Omental fat pad (tissue), 4 donors: Measurements from ENCODE around the gene RFFL. TPM values are rescaled to one million over a fixed set of nuclear protein-coding genes. Genes with fewer than 3 reads are reported as not detected.

Source experiments
- ATAC-seq: fragments of 150-250 bp; one replicate; pipeline ENCODE4 v1.9.1; 2016; ENCODE audit warnings: mild to moderate bottlenecking, moderate library complexity; ENCODE audit not compliant: low FRiP score
- DNase-seq: peaks from one replicate; pipeline ENCODE4 v3.0.0-alpha.2; 2019; ENCODE audit warnings: low spot score
- CTCF ChIP-seq, 3 donors: fragments of 450-650 bp; IDR thresholded peaks; one replicate each; pipeline ENCODE4 v1.5.1; 2016 to 2017; ENCODE audit warnings: antibody characterized with exemption in 3 of 3, mild to moderate bottlenecking in 3 of 3, moderate library complexity in 2 of 3
- total RNA-seq, 4 donors: library from RNA; depleted of rRNA; stranded (reverse); fragments of >200 nt; gene quantifications; one replicate each; pipeline ENCODE4 v1.1.0, GENCODE V29; 2016

RFFL gene
- total RNA-seq, 4 donors from 2014 or later: 17.3 to 23.1 (median 19.7) TPM

GRCh38 chr17:35053204-35053603, 10.3 kb downstream of the RFFL start:
- DNase-seq (no peak), ATAC-seq (no peak)
- no peak for TF ChIP-seq CTCF (IDR thresholded peaks at IDR 0.05)

- TF ChIP-seq CTCF (IDR thresholded peaks at IDR 0.05): no peak
- no peak for DNase-seq
- no peak for ATAC-seq
Observed at GRCh38 chr17:35052780-35053179, 10.7 kb downstream of the RFFL start.

- TF ChIP-seq CTCF (IDR thresholded peaks at IDR 0.05): no peak
- ATAC-seq (no peak), DNase-seq (no peak)
Observed at GRCh38 chr17:35052241-35052610, 11.3 kb downstream of the RFFL start.

GRCh38 chr17:35051579-35052240, 11.8 kb downstream of the RFFL start:
- DNase-seq (no peak), ATAC-seq (no peak)
- no peak for TF ChIP-seq CTCF (IDR thresholded peaks at IDR 0.05)

- no peak for ATAC-seq
- DNase-seq: no peak
- TF ChIP-seq CTCF (IDR thresholded peaks at IDR 0.05): no peak
Observed at GRCh38 chr17:35051183-35051578, 12.3 kb downstream of the RFFL start.

- DNase-seq: no peak
- TF ChIP-seq CTCF (IDR thresholded peaks at IDR 0.05): no peak
- no peak for ATAC-seq
Observed at GRCh38 chr17:35050170-35050569, 13.3 kb downstream of the RFFL start.

GRCh38 chr17:35048685-35049379, 14.7 kb downstream of the RFFL start:
- TF ChIP-seq CTCF (IDR thresholded peaks at IDR 0.05): no peak
- ATAC-seq: no peak
- DNase-seq: no peak
